ENCODE results near the gene PTPN11.

GRCh38 chr12:112381406-112381882 is 37.3 kb upstream of the PTPN11 start:
- TF ChIP-seq CTCF (IDR thresholded peaks at IDR 0.05; ENCODE audit: low read depth, low read length, poor library complexity, severe bottlenecking) (no peak), EZH2phosphoT487 (IDR thresholded peaks at IDR 0.05; ENCODE audit: borderline replicate concordance, low read length) (no peak)

All from DOHH2 (cell line).